Spleen (tissue), 11 donors: ENCODE measurements around the gene AAGAB. TPM values are rescaled to one million over a fixed set of nuclear protein-coding genes. Genes with fewer than 3 reads are reported as not detected.

Experiments used
- DNase-seq: peaks from one replicate; pipeline ENCODE4 v3.0.0-alpha.2; 2020
- H3K27ac ChIP-seq, 8 donors: fragments of 200-600 bp; sonication (generic) in 7 of 8; 1 replicate in 4 of 8; 2 replicates in 4 of 8; pipeline versions ENCODE4 v1.5.0 to v1.8.0; 2016 to 2021; ENCODE audit warnings: inconsistent platforms in 4 of 8, mild to moderate bottlenecking in 4 of 8, moderate library complexity in 1 of 8
- H3K27me3 ChIP-seq, 7 donors: fragments of 200-600 bp; sonication (generic) in 6 of 7; replicated peaks in 1 of 7; 1 replicate in 4 of 7; 2 replicates in 3 of 7; pipeline versions ENCODE4 v1.5.0 to v1.8.0; 2016 to 2021; ENCODE audit warnings: inconsistent platforms in 3 of 7, mild to moderate bottlenecking in 1 of 7
- H3K36me3 ChIP-seq, 6 donors: fragments of 200-600 bp; sonication (generic) in 5 of 6; 1 replicate in 4 of 6; 2 replicates in 2 of 6; pipeline versions ENCODE4 v1.5.0 to v1.8.0; 2016 to 2021; ENCODE audit warnings: inconsistent platforms in 2 of 6
- H3K4me1 ChIP-seq, 6 donors: fragments of 200-600 bp; sonication (generic) in 5 of 6; 1 replicate in 3 of 6; 2 replicates in 3 of 6; pipeline versions ENCODE4 v1.5.0 to v1.8.0; 2016 to 2021; ENCODE audit warnings: inconsistent platforms in 3 of 6
- H3K4me3 ChIP-seq, 8 donors: fragments of 200-600 bp; sonication (generic) in 7 of 8; 1 replicate in 4 of 8; 2 replicates in 4 of 8; pipeline versions ENCODE4 v1.5.0 to v1.8.0; 2016 to 2021; ENCODE audit warnings: inconsistent platforms in 4 of 8, mild to moderate bottlenecking in 4 of 8, moderate library complexity in 2 of 8
- H3K9me3 ChIP-seq, 8 donors: fragments of 200-600 bp; sonication (generic) in 7 of 8; 1 replicate in 4 of 8; 2 replicates in 4 of 8; pipeline versions ENCODE4 v1.5.0 to v1.8.0; 2016 to 2021; ENCODE audit warnings: inconsistent platforms in 4 of 8
- CTCF ChIP-seq, 11 experiments: fragments of 200-600 bp in 7 of 11; fragments of 450-650 bp in 4 of 11; sonication (generic) in 4 of 11; IDR thresholded peaks in 8 of 11; conservative IDR thresholded peaks in 3 of 11; 1 replicate in 7 of 11; 2 replicates in 4 of 11; pipeline versions ENCODE4 v1.4.0 to v1.8.0; 2016 to 2021; ENCODE audit warnings: antibody characterized with exemption in 11 of 11, inconsistent platforms in 4 of 11, mild to moderate bottlenecking in 1 of 11
- POLR2A ChIP-seq, 3 donors: fragments of 450-650 bp; IDR thresholded peaks; one replicate each; pipeline ENCODE4 v1.5.1; 2017; ENCODE audit warnings: antibody characterized with exemption in 3 of 3, mild to moderate bottlenecking in 1 of 3
- POLR2AphosphoS5 ChIP-seq, 3 donors: sonication (generic); formaldehyde crosslinking; IDR thresholded peaks; one replicate each; pipeline ENCODE4 v1.5.1; 2017; ENCODE audit warnings: antibody characterized with exemption in 3 of 3
- WGBS, 5 donors: extraction: QIAGEN DNeasy Blood & Tissue Kit in 3 of 5; methylation state at CpG; one replicate each; pipeline versions ENCODE4 v1.1.5 to v1.1.7; 2013 to 2018; 5-methylcytosine and 5-hydroxymethylcytosine counted together
- intact Hi-C: fragments of 100-400 bp; cut with DNase I; formaldehyde crosslinking; loops from one replicate; pipeline ENCODE4 v1.15.0; 2023; ENCODE audit warnings: low total_unique reads
- polyA plus RNA-seq, 3 donors: library from polyadenylated mRNA; stranded (reverse); fragments of 200-250 nt; gene quantifications; one replicate each; pipeline ENCODE4 v1.2.1, GENCODE V29; 2013
- total RNA-seq, 7 donors: library from RNA; depleted of rRNA in 3 of 7; stranded (reverse); fragments of >200 nt in 3 of 7; fragmentation: NEBNext Ultra II Directional in 4 of 7; extraction: Animal tissue kit (Norgen Biotek cat#: 25700) in 4 of 7; gene quantifications; one replicate each; pipeline versions ENCODE4 v1.1.0 to v1.2.1, GENCODE V29; 2016 to 2021
- donor health status: healthy with polysubstance abuse.
- donor health status: DM: no; HTN: no; CAD: no; lungs with moderate emphysema.
- donor health status: DM: no; HTN: no; CAD: no.
- donor health status: Bipolar disorder and iron deficiency.
- donor health status: healthy.
- donor health status: DM: no; HTN: no; CAD: no.
- donor health status: DM: yes; HTN: yes; CAD: no.

AAGAB gene
- total and polyA plus RNA-seq, 10 donors = 13.2 to 39.3 (median 24.5) TPM

GRCh38 chr15:67185051-67185450 is 69.4 kb downstream of the AAGAB start:
- H3K27ac ChIP-seq = peak overlapping the region in 2 of 8 donors; percentile 30 to 50
- peaks cover 6 to 98% (median 67%) of the 10 kb centered on the region in 6 donors for H3K36me3 ChIP-seq
- no peak overlapping the region for H3K4me3 ChIP-seq
- DNase-seq = peak; percentile 33
- TF ChIP-seq POLR2AphosphoS5 (IDR thresholded peaks at IDR 0.05) (no peak), POLR2A (IDR thresholded peaks at IDR 0.05) (no peak), CTCF (IDR thresholded peaks at IDR 0.05 in 8 of 11, conservative IDR thresholded peaks at IDR 0.05 in 3 of 11) (no peak)
- H3K4me1 ChIP-seq = peaks cover 0 to 25% (median 13%) of the 10 kb centered on the region in 6 donors
- intact Hi-C loops = no loop called here
- no peaks in the 10 kb centered on the region for H3K9me3 ChIP-seq
- H3K27me3 ChIP-seq = no peaks in the 10 kb centered on the region
- 86 to 94% (median 87%) methylated on average over 6 of the region's 6 CpGs for WGBS, 5 donors

GRCh38 chr15:67184208-67184925 is 70.1 kb downstream of the AAGAB start:
- WGBS, 5 donors = 86 to 91% (median 89%) methylated on average over 17 to 18 of the region's 18 CpGs
- Histone ChIP-seq H3K27me3 (no peaks in the 10 kb centered on the region), H3K4me1 (peaks cover 0 to 25% (median 13%) of the 10 kb centered on the region in 6 donors), H3K27ac (no peak overlapping the region), H3K9me3 (no peaks in the 10 kb centered on the region), H3K4me3 (no peak overlapping the region), H3K36me3 (peaks cover 6 to 98% (median 63%) of the 10 kb centered on the region in 6 donors)
- DNase-seq = peak; percentile 64
- intact Hi-C loops = no loop called here
- no peak for TF ChIP-seq POLR2A (IDR thresholded peaks at IDR 0.05)
- no peak for TF ChIP-seq POLR2AphosphoS5 (IDR thresholded peaks at IDR 0.05)
- TF ChIP-seq CTCF (IDR thresholded peaks at IDR 0.05 in 8 of 11, conservative IDR thresholded peaks at IDR 0.05 in 3 of 11) = no peak

- no peak for DNase-seq
- Histone ChIP-seq H3K4me3 (no peak overlapping the region), H3K27me3 (no peaks in the 10 kb centered on the region), H3K9me3 (no peaks in the 10 kb centered on the region), H3K4me1 (peaks cover 0 to 25% (median 13%) of the 10 kb centered on the region in 6 donors), H3K36me3 (peaks cover 0 to 98% (median 58%) of the 10 kb centered on the region in 6 donors), H3K27ac (no peak overlapping the region)
- 89 to 95% (median 91%) methylated on average over 7 of the region's 7 CpGs for WGBS, 5 donors
- intact Hi-C loops = no loop called here
- TF ChIP-seq CTCF (IDR thresholded peaks at IDR 0.05 in 8 of 11, conservative IDR thresholded peaks at IDR 0.05 in 3 of 11) (no peak), POLR2AphosphoS5 (IDR thresholded peaks at IDR 0.05) (no peak), POLR2A (IDR thresholded peaks at IDR 0.05) (no peak)
Measured at GRCh38 chr15:67183443-67184169, 70.9 kb downstream of the AAGAB start.

- Histone ChIP-seq H3K9me3 (no peaks in the 10 kb centered on the region), H3K36me3 (peaks cover 0 to 93% (median 42%) of the 10 kb centered on the region in 6 donors), H3K4me3 (no peak overlapping the region), H3K27ac (no peak overlapping the region), H3K27me3 (no peaks in the 10 kb centered on the region), H3K4me1 (peaks cover 2 to 36% (median 16%) of the 10 kb centered on the region in 6 donors)
- WGBS, 5 donors = 94 to 97% (median 96%) methylated on average over 6 to 15 of the region's 15 CpGs
- peak in 1 of 3 donors; percentile 13 for TF ChIP-seq POLR2AphosphoS5 (IDR thresholded peaks at IDR 0.05)
- TF ChIP-seq CTCF (IDR thresholded peaks at IDR 0.05 in 8 of 11, conservative IDR thresholded peaks at IDR 0.05 in 3 of 11) = peak in 2 of 11 experiments; percentile 5 to 7
- TF ChIP-seq POLR2A (IDR thresholded peaks at IDR 0.05) = no peak
- DNase-seq = no peak
- intact Hi-C loops = no loop called here
Measured at GRCh38 chr15:67181221-67181639, 73.2 kb downstream of the AAGAB start.
